Esophagus (tissue), 2 donors: Measurements from ENCODE around the gene TDRKH. TPM values are rescaled to one million over a fixed set of nuclear protein-coding genes. Genes with fewer than 3 reads are reported as not detected.

ENCODE experiments used
- H3K27ac ChIP-seq, 2 donors: one replicate each; pipeline ENCODE4 v1.5.1; 2013; ENCODE audit warnings: low read depth in 2 of 2, mild to moderate bottlenecking in 2 of 2, inconsistent platforms in 1 of 2, low read length in 1 of 2, moderate library complexity in 1 of 2
- H3K27me3 ChIP-seq, 2 donors: one replicate each; pipeline ENCODE4 v1.6.1; 2013; ENCODE audit warnings: low read length in 2 of 2, control low read depth in 1 of 2, mild to moderate bottlenecking in 1 of 2; ENCODE audit not compliant: insufficient read depth in 2 of 2, control insufficient read depth in 1 of 2
- H3K36me3 ChIP-seq, 2 donors: one replicate each; pipeline ENCODE4 v1.6.1; 2013; ENCODE audit warnings: low read length in 1 of 2; ENCODE audit not compliant: control insufficient read depth in 2 of 2, insufficient read depth in 2 of 2
- H3K4me1 ChIP-seq, 2 donors: one replicate each; pipeline ENCODE4 v1.6.1; 2013; ENCODE audit warnings: low read length in 1 of 2; ENCODE audit not compliant: control insufficient read depth in 2 of 2, insufficient read depth in 2 of 2
- H3K4me3 ChIP-seq, 2 donors: one replicate each; pipeline ENCODE4 v1.5.1; 2013; ENCODE audit warnings: low read length in 2 of 2, mild to moderate bottlenecking in 2 of 2, low read depth in 1 of 2, moderate library complexity in 1 of 2
- H3K9me3 ChIP-seq, 2 donors: one replicate each; pipeline ENCODE4 v1.6.1; 2013; ENCODE audit warnings: mild to moderate bottlenecking in 2 of 2, low read depth in 1 of 2, low read length in 1 of 2, moderate library complexity in 1 of 2; ENCODE audit not compliant: control insufficient read depth in 2 of 2, insufficient read depth in 1 of 2
- WGBS, 2 donors: extraction: QIAGEN DNeasy Blood & Tissue Kit; methylation state at CpG; one replicate each; pipeline ENCODE4 v1.1.7; 2013; 5-methylcytosine and 5-hydroxymethylcytosine counted together
- polyA plus RNA-seq, 2 donors: library from polyadenylated mRNA; stranded (reverse); fragments of 200-250 nt; gene quantifications; one replicate each; pipeline ENCODE4 v1.2.3, GENCODE V29; 2013
- donor health status: healthy with polysubstance abuse.
- donor health status: Bipolar disorder and iron deficiency.

Gene TDRKH
- polyA plus RNA-seq, 2 donors, result 1.1 to 1.5 TPM

DNA sequence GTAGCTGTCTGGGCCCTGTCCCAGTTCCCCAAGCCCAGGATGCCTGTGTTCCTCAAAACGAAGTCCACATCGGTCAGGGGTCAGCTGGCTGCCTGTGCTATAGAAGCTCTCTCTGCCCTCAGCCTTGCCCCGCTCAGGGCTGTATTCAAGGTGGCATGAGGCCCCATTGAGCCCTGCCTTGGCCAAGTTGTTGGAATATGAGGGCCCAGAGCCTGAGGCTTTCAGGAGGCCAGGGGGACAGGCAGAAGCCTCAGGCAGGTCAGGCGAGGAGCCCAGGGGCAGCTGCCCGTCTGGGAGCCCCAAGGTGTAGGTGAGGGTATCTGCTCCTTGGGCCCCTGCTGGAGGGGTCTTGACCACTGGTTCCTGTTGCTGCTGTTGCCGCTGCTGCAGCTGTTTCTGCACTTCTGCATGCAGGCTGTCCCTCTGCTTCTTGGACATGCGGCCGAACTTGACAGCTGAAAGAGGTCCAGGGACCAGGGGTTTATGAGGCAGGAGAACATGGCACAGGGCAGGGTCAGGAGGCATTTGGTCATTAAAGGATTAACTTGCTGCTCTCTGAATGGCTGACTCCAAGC lies 24.8 kb upstream of the TDRKH start:
- H3K4me1 ChIP-seq, result peaks cover 0 to 15% of the 10 kb centered on the region in 2 donors
- no peak overlapping the region for H3K27ac ChIP-seq
- H3K27me3 ChIP-seq, result no peaks in the 10 kb centered on the region
- WGBS, 2 donors, result 82 to 91% methylated on average over 8 of the region's 8 CpGs
- H3K9me3 ChIP-seq, result no peaks in the 10 kb centered on the region
- peaks cover 0 to 2% of the 10 kb centered on the region in 2 donors for H3K36me3 ChIP-seq
- H3K4me3 ChIP-seq, result no peak overlapping the region

DNA sequence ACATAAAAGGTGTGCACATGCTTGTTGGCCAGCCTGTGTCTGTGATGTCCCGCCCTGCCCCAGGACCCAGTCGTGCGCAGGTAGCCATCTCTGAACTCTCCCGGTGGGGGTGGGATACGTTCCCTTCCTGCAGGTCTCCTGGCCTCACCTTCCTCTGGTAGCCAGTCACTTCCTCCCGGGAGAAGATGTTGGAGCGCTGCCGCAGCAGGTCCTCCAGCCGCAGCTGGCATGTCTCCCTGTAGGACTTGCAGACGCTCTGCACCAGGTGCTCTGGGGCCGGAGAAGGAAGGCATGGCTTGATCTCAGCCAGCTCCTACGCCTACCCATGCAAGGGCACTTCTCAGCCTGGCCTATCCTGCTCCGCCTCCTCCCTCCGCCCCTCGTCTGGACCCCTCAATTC lies 24.1 kb upstream of the TDRKH start:
- Histone ChIP-seq H3K27me3 (no peaks in the 10 kb centered on the region), H3K4me3 (no peak overlapping the region), H3K27ac (no peak overlapping the region), H3K9me3 (no peaks in the 10 kb centered on the region), H3K36me3 (peaks cover 0 to 2% of the 10 kb centered on the region in 2 donors), H3K4me1 (peaks cover 0 to 10% of the 10 kb centered on the region in 2 donors)
- 86 to 93% methylated on average over 15 of the region's 15 CpGs for WGBS, 2 donors

GRCh38 chr1:151813271-151813977 lies 23.1 kb upstream of the TDRKH start:
- peaks cover 0 to 2% of the 10 kb centered on the region in 2 donors for H3K36me3 ChIP-seq
- H3K4me1 ChIP-seq, result peaks cover 0 to 10% of the 10 kb centered on the region in 2 donors
- WGBS, 2 donors, result 86 to 87% methylated on average over 12 of the region's 12 CpGs

DNA sequence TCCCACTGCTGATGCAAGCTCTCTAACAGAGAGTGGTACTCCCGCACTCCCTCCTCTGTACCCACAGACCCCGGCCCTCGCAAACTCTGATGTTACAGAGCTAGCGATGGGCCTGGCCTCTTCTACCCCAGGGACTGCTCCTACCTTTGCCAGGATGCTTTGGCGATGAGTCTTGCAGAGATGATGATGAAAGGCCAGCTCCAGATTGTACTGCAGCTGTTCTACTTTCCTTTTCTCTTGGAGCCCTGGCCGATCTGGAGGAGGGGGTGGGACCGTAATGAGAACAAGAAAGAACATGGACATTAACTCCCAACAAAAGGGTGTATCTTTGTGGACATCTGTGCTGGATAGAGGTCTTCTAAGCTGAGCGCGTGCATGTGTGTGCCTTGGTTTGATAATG lies 20.9 kb upstream of the TDRKH start:
- H3K4me1 ChIP-seq, result no peaks in the 10 kb centered on the region
- no peak overlapping the region for H3K27ac ChIP-seq
- WGBS, 2 donors, result 91 to 95% methylated on average over 9 of the region's 9 CpGs
- H3K9me3 ChIP-seq, result no peaks in the 10 kb centered on the region
- no peak overlapping the region for H3K4me3 ChIP-seq
- H3K27me3 ChIP-seq, result no peaks in the 10 kb centered on the region
- H3K36me3 ChIP-seq, result peaks cover 0 to 2% of the 10 kb centered on the region in 2 donors

More at GRCh38 chr1:151813271-151813977, 23.1 kb upstream of the TDRKH start:
- Histone ChIP-seq H3K4me3 (no peak overlapping the region), H3K27ac (no peak overlapping the region), H3K27me3 (no peaks in the 10 kb centered on the region), H3K9me3 (no peaks in the 10 kb centered on the region)

DNA sequence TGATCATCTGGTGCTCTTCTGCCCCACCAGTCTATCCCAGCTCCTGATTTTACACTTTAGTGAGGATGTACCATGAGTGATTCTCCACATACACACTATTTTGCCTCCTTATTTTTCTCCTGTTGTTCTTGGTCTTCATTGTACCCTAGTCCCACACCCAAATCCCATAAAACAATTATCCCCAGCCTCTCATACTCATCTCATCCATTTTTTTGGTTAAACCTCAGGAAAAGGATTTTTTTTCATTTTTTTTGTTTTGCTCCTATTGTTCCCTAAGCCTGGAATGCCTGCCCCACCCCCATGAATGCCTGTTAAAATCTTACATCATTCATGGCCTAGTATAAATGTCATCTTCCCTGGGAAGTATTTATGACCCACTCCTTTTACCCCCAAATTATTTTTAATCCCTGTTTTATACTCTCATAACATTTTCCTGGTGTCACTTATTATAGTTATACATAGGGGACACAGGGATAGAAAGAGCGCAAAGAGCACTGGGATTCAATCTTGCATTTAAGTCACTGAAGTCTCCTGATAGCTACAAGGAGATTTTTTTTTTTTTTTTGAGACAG lies 19.8 kb upstream of the TDRKH start:
- no peak overlapping the region for H3K27ac ChIP-seq
- no peak overlapping the region for H3K4me3 ChIP-seq
- no peaks in the 10 kb centered on the region for H3K9me3 ChIP-seq
- H3K4me1 ChIP-seq, result no peaks in the 10 kb centered on the region
- peaks cover 0 to 2% of the 10 kb centered on the region in 2 donors for H3K36me3 ChIP-seq
- 98 to 99% methylated on average over 1 of the region's 1 CpG for WGBS, 2 donors
- no peaks in the 10 kb centered on the region for H3K27me3 ChIP-seq

- WGBS, 2 donors, result 54 to 55% methylated on average over 8 of the region's 8 CpGs
- Histone ChIP-seq H3K4me3 (no peak overlapping the region), H3K27me3 (no peaks in the 10 kb centered on the region), H3K4me1 (no peaks in the 10 kb centered on the region), H3K36me3 (no peaks in the 10 kb centered on the region), H3K27ac (no peak overlapping the region), H3K9me3 (no peaks in the 10 kb centered on the region)
Observed at GRCh38 chr1:151809290-151809984, 19.1 kb upstream of the TDRKH start.

- WGBS, 2 donors, result 57 to 75% methylated on average over 1 of the region's 1 CpG
- no peak overlapping the region for H3K4me3 ChIP-seq
- no peaks in the 10 kb centered on the region for H3K4me1 ChIP-seq
- H3K9me3 ChIP-seq, result no peaks in the 10 kb centered on the region
- no peak overlapping the region for H3K27ac ChIP-seq
- no peaks in the 10 kb centered on the region for H3K27me3 ChIP-seq
- no peaks in the 10 kb centered on the region for H3K36me3 ChIP-seq
Observed at GRCh38 chr1:151807766-151808165, 17.5 kb upstream of the TDRKH start.

DNA sequence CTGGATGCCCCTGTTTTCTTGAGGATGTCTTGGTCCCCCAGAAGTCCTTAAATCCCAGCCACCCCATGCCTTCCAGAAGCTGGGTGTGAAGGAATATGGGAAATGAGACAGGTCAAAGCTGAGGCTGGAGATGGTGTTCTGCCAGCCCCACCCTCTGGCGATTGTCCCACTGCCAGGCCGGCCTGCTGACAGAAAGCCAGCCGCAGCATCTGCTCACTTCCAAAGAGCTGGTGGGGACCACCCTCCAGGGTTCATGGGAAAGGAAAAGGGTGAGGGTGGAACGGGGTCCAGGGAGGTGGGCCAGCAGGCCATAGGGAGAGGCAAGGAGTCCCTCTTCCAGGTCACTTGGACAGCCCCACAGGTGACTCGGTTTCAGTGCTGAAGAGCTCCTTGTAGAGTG lies 16.8 kb upstream of the TDRKH start:
- Histone ChIP-seq H3K9me3 (no peaks in the 10 kb centered on the region), H3K4me3 (no peak overlapping the region), H3K27ac (no peak overlapping the region), H3K36me3 (no peaks in the 10 kb centered on the region), H3K4me1 (no peaks in the 10 kb centered on the region), H3K27me3 (no peaks in the 10 kb centered on the region)
- WGBS, 2 donors, result 70 to 77% methylated on average over 5 of the region's 5 CpGs

- Histone ChIP-seq H3K27ac (no peak overlapping the region), H3K4me1 (no peaks in the 10 kb centered on the region), H3K4me3 (no peak overlapping the region), H3K27me3 (no peaks in the 10 kb centered on the region), H3K9me3 (no peaks in the 10 kb centered on the region), H3K36me3 (no peaks in the 10 kb centered on the region)
- 83 to 86% methylated on average over 7 of the region's 7 CpGs for WGBS, 2 donors
Observed at GRCh38 chr1:151806170-151806569, 15.9 kb upstream of the TDRKH start.
